Measurements from ENCODE around the gene ZNF546.

ZNF546 gene

GRCh38 chr19:40054632-40055031 lies 57.8 kb downstream of the ZNF546 start:
- no peak for DNase-seq (ENCODE audit: low spot score)
- FAIRE-seq = no peak

- FAIRE-seq (no peak), DNase-seq (ENCODE audit: low spot score) (peak; percentile 10)
These were observed 58.2 kb downstream of the ZNF546 start for GRCh38 chr19:40055049-40055448.

GRCh38 chr19:40055832-40056504 lies 59.1 kb downstream of the ZNF546 start, which contains the start of gene ZNF780B:
Gene ZNF780B, minus strand, starts transcription at chr19:40056231. Its CDS starts 5,899 bp downstream, at chr19:40050332.
- FAIRE-seq = peak; percentile 65
- DNase-seq (ENCODE audit: low spot score) = peak; percentile 77

GRCh38 chr19:40056505-40056904 lies 59.6 kb downstream of the ZNF546 start:
- FAIRE-seq = no peak
- no peak for DNase-seq (ENCODE audit: low spot score)

GRCh38 chr19:40057166-40057565 lies 60.3 kb downstream of the ZNF546 start:
- no peak for DNase-seq (ENCODE audit: low spot score)
- FAIRE-seq = no peak

GRCh38 chr19:40059624-40060023 lies 62.8 kb downstream of the ZNF546 start:
- DNase-seq (ENCODE audit: low spot score) = no peak
- FAIRE-seq = no peak

GRCh38 chr19:40070058-40070457 lies 73.2 kb downstream of the ZNF546 start:
- FAIRE-seq (no peak), DNase-seq (ENCODE audit: low spot score) (no peak)

Measured in urothelium cell line (cell line).